Cardiac muscle cell (in vitro differentiated cells and primary cell): ENCODE results near the gene FGFR2. TPM values are rescaled to one million over a fixed set of nuclear protein-coding genes. Genes with fewer than 3 reads are reported as not detected.

Experiments used
- DNase-seq, 2 donors: peaks; one replicate each; pipeline versions ENCODE4 v3.0.0 to v3.0.0-alpha.2; 2010 to 2017; ENCODE audit warnings: low read depth in 1 of 2, low spot score in 1 of 2
- H3K27ac ChIP-seq: fragments of 200-600 bp; sonication (generic); 2 replicates; pipeline ENCODE4 v1.5.1; 2016
- H3K27me3 ChIP-seq: fragments of 200-600 bp; sonication (generic); 2 replicates; pipeline ENCODE4 v1.6.0; 2016; ENCODE audit warnings: control low read depth
- H3K36me3 ChIP-seq: fragments of 200-600 bp; sonication (generic); 2 replicates; pipeline ENCODE4 v1.5.1; 2016; ENCODE audit warnings: control low read depth
- H3K4me1 ChIP-seq: fragments of 200-600 bp; sonication (generic); 2 replicates; pipeline ENCODE4 v1.8.1; 2017; ENCODE audit warnings: low read depth, mild to moderate bottlenecking, mixed run types
- H3K4me3 ChIP-seq: fragments of 200-600 bp; sonication (generic); 2 replicates; pipeline ENCODE4 v1.5.1; 2016; ENCODE audit warnings: mild to moderate bottlenecking
- H3K9me3 ChIP-seq: fragments of 200-600 bp; sonication (generic); 2 replicates; pipeline ENCODE4 v1.5.1; 2017; ENCODE audit warnings: low read depth, mild to moderate bottlenecking, control low read depth
- polyA plus RNA-seq: library from polyadenylated mRNA; unstranded; fragments of >200 nt; fragmentation: Nextera tagmentation; extraction: Ambion mirVana; gene quantifications from 2 replicates; pipeline ENCODE4 v1.2.1, GENCODE V29; 2016
- total RNA-seq: library from RNA; depleted of rRNA; stranded (reverse); fragments of >200 nt; gene quantifications from 2 replicates; pipeline ENCODE4 v1.2.3, GENCODE V29; 2016
- TF ChIP-seq, protein P1 (sequence below): IDR thresholded peaks from 2 replicates; pipeline ENCODE4 v1.5.1; 2012; ENCODE audit warnings: low read depth, mild to moderate bottlenecking, low read length

Gene FGFR2
- total and polyA plus RNA-seq, 2 experiments from 2014 or later: 47.5 to 50.6 TPM

DNA sequence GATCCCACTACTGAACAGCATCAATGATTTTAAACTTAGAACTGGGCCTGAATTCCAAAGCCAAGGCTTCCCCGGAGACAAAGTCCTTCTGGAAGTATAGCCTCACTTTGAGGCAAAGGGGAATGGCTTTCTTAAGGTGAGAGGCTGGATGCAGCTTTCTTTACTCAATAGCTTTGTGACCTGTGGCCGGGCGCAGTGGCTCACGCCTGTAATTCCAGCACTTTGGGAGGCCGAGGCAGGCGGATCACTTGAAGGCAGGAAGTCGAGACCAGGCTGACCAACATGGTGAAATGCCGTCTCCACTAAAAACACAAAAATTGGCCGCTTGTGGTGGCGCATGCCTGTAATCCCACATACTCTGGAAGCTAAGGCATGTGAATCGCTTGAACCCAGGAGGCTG lies 3.2 kb upstream of the FGFR2 start:
- TF ChIP-seq, protein P1, sequence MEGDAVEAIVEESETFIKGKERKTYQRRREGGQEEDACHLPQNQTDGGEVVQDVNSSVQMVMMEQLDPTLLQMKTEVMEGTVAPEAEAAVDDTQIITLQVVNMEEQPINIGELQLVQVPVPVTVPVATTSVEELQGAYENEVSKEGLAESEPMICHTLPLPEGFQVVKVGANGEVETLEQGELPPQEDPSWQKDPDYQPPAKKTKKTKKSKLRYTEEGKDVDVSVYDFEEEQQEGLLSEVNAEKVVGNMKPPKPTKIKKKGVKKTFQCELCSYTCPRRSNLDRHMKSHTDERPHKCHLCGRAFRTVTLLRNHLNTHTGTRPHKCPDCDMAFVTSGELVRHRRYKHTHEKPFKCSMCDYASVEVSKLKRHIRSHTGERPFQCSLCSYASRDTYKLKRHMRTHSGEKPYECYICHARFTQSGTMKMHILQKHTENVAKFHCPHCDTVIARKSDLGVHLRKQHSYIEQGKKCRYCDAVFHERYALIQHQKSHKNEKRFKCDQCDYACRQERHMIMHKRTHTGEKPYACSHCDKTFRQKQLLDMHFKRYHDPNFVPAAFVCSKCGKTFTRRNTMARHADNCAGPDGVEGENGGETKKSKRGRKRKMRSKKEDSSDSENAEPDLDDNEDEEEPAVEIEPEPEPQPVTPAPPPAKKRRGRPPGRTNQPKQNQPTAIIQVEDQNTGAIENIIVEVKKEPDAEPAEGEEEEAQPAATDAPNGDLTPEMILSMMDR: no peak
- Histone ChIP-seq H3K9me3 (no peaks in the 10 kb centered on the region), H3K27me3 (no peaks in the 10 kb centered on the region), H3K36me3 (no peaks in the 10 kb centered on the region), H3K4me3 (no peak overlapping the region), H3K4me1 (peaks cover 4% of the 10 kb centered on the region), H3K27ac (no peak overlapping the region)
- no peak for DNase-seq

DNA sequence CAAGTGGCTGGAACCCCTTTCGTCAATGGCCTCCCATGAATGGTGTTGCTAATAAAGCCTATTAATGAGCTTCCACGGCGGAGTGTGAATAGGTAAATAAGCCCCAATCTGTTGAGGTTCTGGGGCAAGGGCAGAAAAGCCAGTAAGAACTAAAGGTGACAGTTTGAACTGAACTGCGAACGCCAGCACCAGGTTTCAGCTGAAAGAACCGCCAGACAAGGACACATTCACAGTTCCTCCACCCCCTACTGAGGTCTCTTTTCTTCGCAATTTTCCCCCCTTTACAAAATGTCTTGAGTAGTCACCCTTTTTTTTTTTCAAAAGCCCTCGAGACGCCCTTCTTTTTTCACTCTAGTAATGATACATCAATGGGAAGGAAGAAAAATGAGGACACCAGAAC lies 2.4 kb upstream of the FGFR2 start:
- H3K27ac ChIP-seq: no peak overlapping the region
- H3K4me3 ChIP-seq: no peak overlapping the region
- H3K36me3 ChIP-seq: no peaks in the 10 kb centered on the region
- no peaks in the 10 kb centered on the region for H3K27me3 ChIP-seq
- H3K9me3 ChIP-seq: no peaks in the 10 kb centered on the region
- DNase-seq: no peak
- TF ChIP-seq, protein P1: no peak
- peaks cover 12% of the 10 kb centered on the region for H3K4me1 ChIP-seq

DNA sequence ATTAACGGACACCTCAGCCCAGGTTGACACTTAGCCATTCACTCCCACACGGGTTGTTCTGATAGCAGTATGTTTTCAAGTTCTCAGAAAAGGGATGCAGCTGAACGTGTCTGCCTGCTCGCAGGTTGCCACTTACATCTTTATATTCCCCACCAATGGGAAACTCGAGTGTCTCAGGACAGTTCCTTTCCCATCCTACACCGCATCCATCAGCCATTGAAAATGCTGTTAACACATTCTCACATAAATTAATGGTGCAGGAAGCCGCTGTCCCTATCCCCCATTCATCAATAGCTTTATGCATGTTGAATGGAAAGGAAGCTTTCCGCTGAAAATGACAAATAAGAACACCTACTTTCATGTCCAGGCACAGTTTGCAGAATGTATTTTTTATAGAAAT lies 1.7 kb upstream of the FGFR2 start:
- no peak for DNase-seq
- Histone ChIP-seq H3K9me3 (no peaks in the 10 kb centered on the region), H3K36me3 (no peaks in the 10 kb centered on the region), H3K4me1 (peaks cover 19% of the 10 kb centered on the region), H3K27ac (no peak overlapping the region), H3K27me3 (no peaks in the 10 kb centered on the region), H3K4me3 (no peak overlapping the region)
- TF ChIP-seq, protein P1: no peak

DNA sequence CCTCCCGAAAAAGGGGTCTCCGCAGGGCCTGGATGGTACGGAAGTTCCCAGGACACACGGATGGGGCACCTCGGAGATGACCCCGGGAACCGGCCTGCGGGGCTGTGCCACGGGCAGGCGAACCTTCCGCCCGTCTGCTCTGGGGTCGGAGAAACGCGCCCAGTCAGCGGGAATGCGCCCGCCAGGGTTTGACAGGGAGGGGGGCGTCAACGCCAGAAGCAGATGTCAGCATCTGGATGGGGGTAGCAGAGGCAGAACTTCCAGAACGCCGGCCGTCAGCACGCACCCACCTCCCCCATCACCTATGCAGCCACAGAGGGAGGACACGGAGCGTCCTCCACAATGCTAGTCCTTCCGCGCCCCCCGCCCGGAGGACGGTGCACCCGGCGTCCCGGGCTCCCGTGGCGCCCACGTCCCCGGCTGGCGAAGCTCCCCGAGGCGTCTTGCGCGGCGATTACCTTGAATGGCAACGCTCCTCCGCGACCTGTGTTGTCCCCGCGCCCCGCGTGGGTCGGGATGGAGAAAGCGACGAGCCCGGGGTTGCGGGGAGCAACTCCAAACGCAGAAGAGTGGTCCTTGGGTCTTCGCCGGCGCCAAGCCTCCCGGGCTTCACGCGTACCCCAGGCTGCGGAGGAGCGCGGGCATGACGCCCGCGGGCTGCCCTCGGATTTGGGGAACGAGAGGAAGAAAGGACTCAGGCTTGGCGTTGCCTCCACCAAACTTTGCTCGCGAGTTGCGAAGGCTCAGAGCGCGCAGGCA lies 561 bp downstream of the FGFR2 start:
- Histone ChIP-seq H3K4me1 (peaks cover 35% of the 10 kb centered on the region), H3K27ac (peak overlapping the region; percentile 79), H3K27me3 (no peaks in the 10 kb centered on the region), H3K4me3 (peak overlapping the region; percentile 50), H3K9me3 (no peaks in the 10 kb centered on the region), H3K36me3 (no peaks in the 10 kb centered on the region)
- TF ChIP-seq, protein P1: no peak
- peak; percentile 3 to 44 for DNase-seq

DNA sequence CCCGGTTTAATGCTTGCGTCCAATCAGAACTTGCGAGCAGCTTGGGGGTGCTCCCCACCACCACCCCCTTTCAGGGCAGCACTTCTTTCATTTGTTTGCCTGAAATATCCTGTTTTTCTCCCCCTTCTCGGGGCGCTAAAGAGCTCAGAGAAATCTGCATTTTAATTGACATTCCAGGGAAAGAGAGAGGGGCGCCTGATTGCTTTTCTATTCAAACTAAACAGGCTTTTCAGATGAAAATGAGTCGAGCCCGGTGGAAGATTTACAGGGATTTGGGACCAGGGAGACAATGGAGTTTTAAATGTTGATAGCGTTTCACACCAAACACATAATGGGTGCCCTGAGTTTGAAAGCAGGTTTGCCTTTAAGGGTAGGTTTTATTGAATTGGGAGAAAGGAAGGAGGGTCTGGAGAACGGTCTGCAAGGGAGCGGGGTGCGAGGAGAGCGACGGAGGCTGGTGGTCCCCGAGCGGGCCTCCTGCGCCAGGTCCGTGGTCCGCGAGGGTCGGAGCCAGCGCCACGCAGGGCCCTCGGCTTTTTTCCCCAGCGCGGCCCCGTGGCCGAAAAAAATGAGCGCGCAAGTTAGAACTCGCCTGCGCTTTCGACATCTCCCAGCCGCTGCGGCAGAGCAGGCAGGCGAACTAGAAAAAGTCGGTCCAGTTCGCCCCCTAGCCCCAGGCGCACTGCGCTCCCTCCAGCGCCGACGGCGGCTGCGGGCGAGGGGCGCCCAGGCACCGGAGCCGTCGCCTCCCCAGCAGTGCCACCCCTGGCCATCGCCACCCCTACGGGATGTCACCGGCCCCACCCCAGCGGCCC lies 1.3 kb downstream of the FGFR2 start:
- peak; percentile 57 to 82 for DNase-seq
- TF ChIP-seq, protein P1: no peak
- Histone ChIP-seq H3K27me3 (no peaks in the 10 kb centered on the region), H3K9me3 (no peaks in the 10 kb centered on the region), H3K36me3 (no peaks in the 10 kb centered on the region), H3K27ac (peak overlapping the region; percentile 79), H3K4me3 (peak overlapping the region; percentile 50), H3K4me1 (peaks cover 37% of the 10 kb centered on the region)
